ENCODE data around the gene SFTPB. TPM values are rescaled to one million over a fixed set of nuclear protein-coding genes. Genes with fewer than 3 reads are reported as not detected.

Gene SFTPB
- total RNA-seq, 2 donors from 2014 or later, result 0.29 to 17.3 TPM

DNA sequence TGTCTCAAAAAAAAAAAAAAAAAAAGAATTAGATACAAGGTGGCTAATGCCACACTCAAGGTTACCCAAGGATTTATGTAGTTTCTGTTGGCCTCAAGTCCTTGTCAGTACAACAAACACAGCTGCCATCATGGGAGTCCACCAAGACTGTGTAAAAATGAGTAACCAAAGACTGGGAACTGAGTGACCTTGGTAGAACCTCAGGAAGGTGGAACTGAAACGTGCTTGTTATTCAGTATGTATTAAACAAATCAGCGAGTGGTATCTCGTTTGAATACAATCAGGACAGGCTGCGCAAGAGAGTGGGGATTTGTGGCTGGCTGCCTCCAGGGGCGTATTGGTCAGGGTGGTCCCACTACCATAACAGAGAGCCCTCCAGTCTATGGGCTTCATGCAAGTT lies 1.6 kb upstream of the SFTPB start:
- Histone ChIP-seq H3K27me3 (no peaks in the 10 kb centered on the region), H3K4me3 (no peak overlapping the region), H3K36me3 (no peaks in the 10 kb centered on the region), H3K9ac (ENCODE audit: low read depth in 2 of 2, low read length in 2 of 2) (no peak overlapping the region), H3K27ac (no peak overlapping the region), H3K9me3 (no peaks in the 10 kb centered on the region), H3K4me1 (no peaks in the 10 kb centered on the region)
- intact Hi-C loops (cut with DNase I), result no loop called here
- TF ChIP-seq, protein P1, sequence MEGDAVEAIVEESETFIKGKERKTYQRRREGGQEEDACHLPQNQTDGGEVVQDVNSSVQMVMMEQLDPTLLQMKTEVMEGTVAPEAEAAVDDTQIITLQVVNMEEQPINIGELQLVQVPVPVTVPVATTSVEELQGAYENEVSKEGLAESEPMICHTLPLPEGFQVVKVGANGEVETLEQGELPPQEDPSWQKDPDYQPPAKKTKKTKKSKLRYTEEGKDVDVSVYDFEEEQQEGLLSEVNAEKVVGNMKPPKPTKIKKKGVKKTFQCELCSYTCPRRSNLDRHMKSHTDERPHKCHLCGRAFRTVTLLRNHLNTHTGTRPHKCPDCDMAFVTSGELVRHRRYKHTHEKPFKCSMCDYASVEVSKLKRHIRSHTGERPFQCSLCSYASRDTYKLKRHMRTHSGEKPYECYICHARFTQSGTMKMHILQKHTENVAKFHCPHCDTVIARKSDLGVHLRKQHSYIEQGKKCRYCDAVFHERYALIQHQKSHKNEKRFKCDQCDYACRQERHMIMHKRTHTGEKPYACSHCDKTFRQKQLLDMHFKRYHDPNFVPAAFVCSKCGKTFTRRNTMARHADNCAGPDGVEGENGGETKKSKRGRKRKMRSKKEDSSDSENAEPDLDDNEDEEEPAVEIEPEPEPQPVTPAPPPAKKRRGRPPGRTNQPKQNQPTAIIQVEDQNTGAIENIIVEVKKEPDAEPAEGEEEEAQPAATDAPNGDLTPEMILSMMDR (IDR thresholded peaks at IDR 0.05), result no peak
- no peak for DNase-seq

DNA sequence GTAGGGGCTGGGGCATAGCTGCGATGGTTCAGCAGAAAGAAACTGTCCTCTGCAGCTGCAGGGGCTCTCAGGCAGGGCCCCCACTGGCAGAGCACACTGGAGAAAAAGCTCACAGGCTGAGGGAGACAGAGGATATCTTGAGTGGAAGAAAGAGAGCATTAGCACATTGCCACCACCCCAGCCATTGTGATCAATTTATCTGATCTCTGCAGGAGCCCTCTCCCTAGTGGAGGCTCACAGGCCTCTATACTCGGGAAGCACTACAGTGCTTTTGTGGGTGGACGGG lies 801 bp upstream of the SFTPB start:
- intact Hi-C loops (cut with DNase I), result no loop called here
- Histone ChIP-seq H3K9me3 (no peaks in the 10 kb centered on the region), H3K9ac (ENCODE audit: low read depth in 2 of 2, low read length in 2 of 2) (no peak overlapping the region), H3K4me3 (no peak overlapping the region), H3K27me3 (no peaks in the 10 kb centered on the region), H3K27ac (no peak overlapping the region), H3K36me3 (no peaks in the 10 kb centered on the region), H3K4me1 (no peaks in the 10 kb centered on the region)
- TF ChIP-seq, protein P1 (IDR thresholded peaks at IDR 0.05), result no peak
- DNase-seq, result no peak

DNA sequence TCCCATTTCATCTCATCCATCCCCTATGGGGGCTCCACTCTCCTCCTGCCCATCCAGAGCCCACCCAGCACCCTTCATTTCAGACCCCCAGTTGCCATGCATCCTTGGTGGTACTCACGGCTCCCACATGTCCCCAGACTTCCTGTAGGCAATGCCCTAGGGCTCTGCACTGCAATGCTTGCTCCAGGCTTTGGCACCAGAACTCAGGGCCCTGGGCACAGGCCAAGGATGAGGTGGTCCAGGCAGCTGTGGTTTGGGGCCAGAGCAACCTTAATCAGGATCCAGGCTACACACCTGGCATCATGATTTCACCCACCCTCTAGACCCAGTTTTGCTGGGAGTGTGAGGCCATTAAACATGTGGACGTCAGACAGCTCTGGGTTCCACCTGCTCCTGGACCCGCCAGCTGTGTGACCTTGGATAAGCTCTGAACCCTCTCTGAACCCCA lies 414 bp downstream of the SFTPB start:
- no peak for DNase-seq
- intact Hi-C loops (cut with DNase I), result no loop called here

DNA sequence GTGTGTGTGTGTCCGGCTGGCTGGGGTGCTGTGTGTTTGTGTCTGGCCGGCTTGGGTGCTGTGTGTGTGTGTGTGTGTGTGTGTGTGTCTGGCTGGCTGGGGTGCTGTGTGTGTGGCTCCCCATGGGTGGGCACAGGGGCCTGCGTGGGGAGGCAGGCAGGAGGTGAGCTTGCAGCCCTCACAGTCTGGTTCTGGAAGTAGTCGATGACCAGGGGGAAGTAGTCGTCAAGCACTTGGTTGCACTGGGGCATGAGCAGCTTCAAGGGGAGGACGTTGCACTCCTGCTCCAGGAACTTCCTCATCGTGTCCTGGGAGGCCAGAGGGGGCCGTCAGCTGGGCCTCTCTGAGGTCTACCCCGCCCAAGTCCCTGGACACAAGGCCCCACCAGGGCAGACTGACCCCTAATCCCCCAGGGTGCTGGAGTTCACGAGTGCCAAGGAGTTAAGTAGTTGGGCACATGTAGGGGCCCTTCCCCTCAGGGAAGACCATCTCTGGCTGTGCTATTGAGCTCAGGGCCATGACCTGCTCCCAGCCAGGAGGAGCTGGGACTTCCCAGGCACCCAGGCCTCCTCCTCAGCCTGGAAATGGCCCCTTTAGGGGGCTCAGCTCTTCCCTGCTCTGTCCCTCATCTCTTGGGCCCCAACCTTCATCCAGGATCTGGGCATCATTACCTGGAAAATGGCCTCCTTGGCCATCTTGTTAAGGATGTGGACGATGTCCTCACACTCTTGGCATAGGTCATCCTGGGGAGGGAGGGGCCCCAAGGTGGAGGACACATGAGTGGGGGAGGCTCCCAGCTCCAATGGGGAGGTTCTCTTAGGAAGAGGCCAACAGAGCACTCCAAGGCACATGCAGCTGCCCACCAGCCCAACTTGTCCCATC lies 1.3 kb downstream of the SFTPB start:
- intact Hi-C loops (cut with DNase I), result no loop called here
- TF ChIP-seq, protein P1 (IDR thresholded peaks at IDR 0.05), result no peak
- no peak overlapping the region for H3K27ac ChIP-seq

More for the DNA sequence above, 414 bp downstream of the SFTPB start:
- Histone ChIP-seq H3K9ac (ENCODE audit: low read depth in 2 of 2, low read length in 2 of 2) (no peak overlapping the region), H3K4me3 (no peak overlapping the region), H3K4me1 (no peaks in the 10 kb centered on the region), H3K27ac (no peak overlapping the region), H3K36me3 (no peaks in the 10 kb centered on the region), H3K27me3 (no peaks in the 10 kb centered on the region), H3K9me3 (no peaks in the 10 kb centered on the region)
- TF ChIP-seq, protein P1 (IDR thresholded peaks at IDR 0.05), result no peak

DNA sequence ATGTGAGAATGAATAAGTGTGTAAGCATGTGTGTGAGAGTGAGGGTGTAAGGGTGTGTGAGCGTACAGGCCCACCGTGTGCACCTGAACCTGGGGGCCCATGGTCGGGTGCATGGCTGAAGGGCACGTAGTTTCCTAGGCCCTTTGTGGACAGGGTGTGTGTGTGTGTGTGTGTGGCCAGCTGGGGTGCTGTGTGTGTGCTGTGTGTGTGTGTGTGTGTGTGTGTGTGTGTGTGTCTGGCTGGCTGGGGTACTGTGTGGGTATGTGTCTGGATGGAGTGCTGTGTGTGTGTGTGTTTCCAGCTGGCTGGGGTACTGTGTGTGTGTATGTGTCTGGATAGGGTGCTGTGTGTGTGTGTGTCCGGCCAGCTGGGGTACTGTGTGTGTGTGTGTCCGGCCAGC lies 2.0 kb downstream of the SFTPB start:
- Histone ChIP-seq H3K9ac (ENCODE audit: low read depth in 2 of 2, low read length in 2 of 2) (no peak overlapping the region), H3K27ac (no peak overlapping the region), H3K4me3 (no peak overlapping the region), H3K36me3 (no peaks in the 10 kb centered on the region), H3K4me1 (no peaks in the 10 kb centered on the region), H3K9me3 (no peaks in the 10 kb centered on the region), H3K27me3 (no peaks in the 10 kb centered on the region)
- TF ChIP-seq, protein P1 (IDR thresholded peaks at IDR 0.05), result no peak
- no peak for DNase-seq
- intact Hi-C loops (cut with DNase I), result no loop called here

More for the DNA sequence above, 1.3 kb downstream of the SFTPB start:
- Histone ChIP-seq H3K9ac (ENCODE audit: low read depth in 2 of 2, low read length in 2 of 2) (no peak overlapping the region), H3K4me1 (no peaks in the 10 kb centered on the region), H3K36me3 (no peaks in the 10 kb centered on the region), H3K9me3 (no peaks in the 10 kb centered on the region), H3K4me3 (no peak overlapping the region), H3K27me3 (no peaks in the 10 kb centered on the region)
- no peak for DNase-seq
